Middle frontal gyrus (tissue), 1 donor: ENCODE measurements around the gene FPR2.
"Not testable (repeated sequence)": the region's sequence is repeated elsewhere in the genome, so short reads cannot be mapped to it uniquely, and the experiment has no call there.

Experiments
- DNase-seq: peaks from one replicate; pipeline ENCODE4 v3.0.0-alpha.2; 2015; ENCODE audit warnings: low spot score; ENCODE audit errors: extremely low spot score

The FPR2 gene, protein sequence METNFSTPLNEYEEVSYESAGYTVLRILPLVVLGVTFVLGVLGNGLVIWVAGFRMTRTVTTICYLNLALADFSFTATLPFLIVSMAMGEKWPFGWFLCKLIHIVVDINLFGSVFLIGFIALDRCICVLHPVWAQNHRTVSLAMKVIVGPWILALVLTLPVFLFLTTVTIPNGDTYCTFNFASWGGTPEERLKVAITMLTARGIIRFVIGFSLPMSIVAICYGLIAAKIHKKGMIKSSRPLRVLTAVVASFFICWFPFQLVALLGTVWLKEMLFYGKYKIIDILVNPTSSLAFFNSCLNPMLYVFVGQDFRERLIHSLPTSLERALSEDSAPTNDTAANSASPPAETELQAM

DNA sequence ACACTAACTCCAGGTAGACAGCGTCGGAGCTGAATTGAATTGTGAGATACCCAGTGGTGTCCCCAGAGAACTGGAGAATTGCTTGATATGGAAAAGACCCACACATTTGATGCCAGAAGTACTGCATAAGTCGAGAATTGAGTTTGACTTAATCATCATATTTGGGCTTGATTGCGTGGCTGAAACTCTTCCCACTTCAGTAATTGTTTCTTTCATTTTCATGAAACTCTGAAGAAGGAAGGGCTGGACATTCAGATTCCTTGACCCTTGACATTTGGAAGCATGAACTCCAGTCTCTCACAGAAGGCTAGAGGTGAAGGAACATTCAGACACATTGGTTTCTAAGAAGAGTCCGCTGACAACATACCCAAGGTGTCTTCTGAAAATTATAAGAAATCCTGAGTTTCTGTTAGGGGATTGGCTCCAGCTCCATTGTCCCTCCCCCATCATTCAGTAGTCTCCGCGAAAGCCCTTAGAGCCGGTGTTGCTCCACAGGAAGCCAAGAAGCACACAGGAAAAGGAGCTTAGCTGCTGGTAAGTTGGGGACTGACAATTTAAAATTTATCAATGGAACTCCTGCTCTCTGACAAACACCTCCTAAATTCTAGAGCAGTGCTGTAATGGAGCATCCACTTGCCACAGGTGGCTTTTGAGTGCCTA is at the start of gene FPR2:
TSS of gene FPR2 (plus strand) at position 484 of the 660 bp plus-strand sequence. CDS start 7,479 bp downstream, outside the sequence.
- DNase-seq: no peak

- no peak for DNase-seq
These were observed 49.3 kb upstream of the FPR2 start for GRCh38 chr19:51711702-51712101.

- DNase-seq: no peak
These were observed 48.4 kb upstream of the FPR2 start for GRCh38 chr19:51712461-51713081.

- DNase-seq: no peak
These were observed 47.4 kb upstream of the FPR2 start for GRCh38 chr19:51713319-51714285.

DNA sequence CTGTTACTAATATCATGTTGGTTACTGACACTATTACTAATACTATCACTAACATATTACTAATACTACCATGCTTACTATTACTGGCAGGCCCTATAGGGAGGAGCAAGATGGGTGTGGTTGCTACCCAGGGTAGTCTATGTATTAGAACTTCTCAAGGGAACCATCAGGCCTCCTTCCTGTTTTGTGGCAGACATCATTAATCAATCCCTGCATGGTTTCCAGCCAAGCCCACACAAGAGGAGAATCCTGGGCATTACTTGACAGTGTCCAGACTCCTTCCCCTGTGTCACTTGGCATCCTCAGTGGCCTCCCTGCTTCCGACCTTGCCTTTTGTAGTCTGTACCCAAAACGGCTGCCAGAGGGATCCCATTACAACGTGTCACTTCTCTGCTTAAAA is 46.1 kb upstream of the FPR2 start:
- no peak for DNase-seq

DNA sequence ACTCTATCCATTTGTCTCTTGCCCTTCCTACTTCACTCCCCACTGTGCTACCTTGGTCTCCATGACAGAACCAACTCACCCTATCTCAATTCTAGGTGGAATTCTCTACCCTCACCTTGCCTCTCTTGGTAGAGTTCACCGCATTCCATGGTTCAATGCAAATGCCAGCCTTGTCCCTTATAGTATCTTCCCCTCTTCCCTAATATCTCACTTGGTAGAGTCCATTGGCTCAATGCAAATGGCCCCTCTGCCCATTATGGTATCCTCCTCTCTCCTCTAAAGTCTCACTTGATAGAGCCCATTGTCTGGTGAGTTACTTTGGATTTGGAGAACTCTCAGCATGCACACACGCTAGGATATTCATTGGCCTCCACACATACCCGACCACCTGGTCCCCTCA is 45.1 kb upstream of the FPR2 start:
- no peak for DNase-seq

- no peak for DNase-seq
These were observed 44.1 kb upstream of the FPR2 start for GRCh38 chr19:51716925-51717324.

GRCh38 chr19:51719251-51719988 is 41.6 kb upstream of the FPR2 start:
- DNase-seq: no peak

GRCh38 chr19:51721905-51722304 is 39.1 kb upstream of the FPR2 start:
- no peak for DNase-seq

GRCh38 chr19:51722492-51722891 is 38.5 kb upstream of the FPR2 start:
- DNase-seq: no peak

DNA sequence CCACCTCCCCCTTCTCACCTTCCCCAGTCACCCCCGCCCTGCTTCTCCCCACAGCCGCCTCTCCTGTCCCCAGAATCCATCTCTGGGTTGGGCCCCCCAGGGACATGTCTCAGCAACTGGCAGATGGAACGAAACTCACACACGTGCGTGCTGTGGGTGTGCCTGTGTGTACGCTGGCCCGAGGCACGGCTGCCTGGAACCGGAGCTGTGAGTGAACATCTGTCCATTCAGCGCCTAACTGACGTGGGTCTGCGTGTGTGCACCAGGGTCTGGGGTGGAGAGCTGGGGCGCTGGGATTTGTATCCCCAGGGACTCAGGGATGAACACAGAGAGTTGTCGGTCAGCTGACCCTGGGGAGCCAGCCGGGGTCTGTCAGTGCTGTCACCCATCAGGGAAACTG is 36.4 kb upstream of the FPR2 start:
- DNase-seq: no peak

GRCh38 chr19:51726049-51726448 is 34.9 kb upstream of the FPR2 start:
- DNase-seq: peak; percentile 16

GRCh38 chr19:51727349-51727880 is 33.6 kb upstream of the FPR2 start:
- no peak for DNase-seq

- no peak for DNase-seq
These were observed 31.2 kb upstream of the FPR2 start for GRCh38 chr19:51729781-51730180.

GRCh38 chr19:51733742-51734522 is 27.0 kb upstream of the FPR2 start:
- no peak for DNase-seq

DNA sequence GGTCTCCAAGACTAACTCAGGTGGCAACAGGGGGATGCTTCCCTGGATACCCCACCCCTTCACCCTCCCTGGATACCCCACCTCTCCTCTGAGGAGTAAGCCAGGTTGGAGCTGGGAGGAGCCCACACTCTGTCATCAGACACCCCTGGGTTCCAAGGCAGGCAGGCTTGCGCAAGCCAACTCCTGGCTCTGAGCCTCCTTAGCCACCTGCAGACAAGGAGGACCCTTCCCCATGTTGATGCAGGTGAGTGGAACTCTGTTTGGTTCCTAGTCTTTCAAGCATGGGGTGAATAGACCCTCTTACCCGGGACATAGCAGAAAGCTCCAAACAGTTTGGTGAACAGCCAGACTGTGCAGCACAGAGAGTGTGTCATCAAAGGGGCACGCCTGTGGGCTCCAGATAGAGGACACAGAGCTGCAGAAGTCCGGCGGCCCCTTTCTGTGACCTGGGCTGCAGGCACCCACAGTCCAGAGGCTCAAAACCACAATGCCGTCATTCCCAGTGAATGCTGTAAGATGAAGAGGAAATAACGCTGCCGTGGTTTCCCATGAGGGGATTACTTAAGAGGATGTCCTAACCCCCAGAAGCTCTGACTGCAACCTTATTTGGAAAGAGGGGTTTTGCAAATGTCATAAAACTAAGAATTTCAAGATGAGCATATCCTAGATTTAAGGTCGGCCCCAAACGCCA is 25.1 kb upstream of the FPR2 start:
- DNase-seq: no peak

- no peak for DNase-seq
These were observed 23.6 kb upstream of the FPR2 start for GRCh38 chr19:51737389-51737788.

DNA sequence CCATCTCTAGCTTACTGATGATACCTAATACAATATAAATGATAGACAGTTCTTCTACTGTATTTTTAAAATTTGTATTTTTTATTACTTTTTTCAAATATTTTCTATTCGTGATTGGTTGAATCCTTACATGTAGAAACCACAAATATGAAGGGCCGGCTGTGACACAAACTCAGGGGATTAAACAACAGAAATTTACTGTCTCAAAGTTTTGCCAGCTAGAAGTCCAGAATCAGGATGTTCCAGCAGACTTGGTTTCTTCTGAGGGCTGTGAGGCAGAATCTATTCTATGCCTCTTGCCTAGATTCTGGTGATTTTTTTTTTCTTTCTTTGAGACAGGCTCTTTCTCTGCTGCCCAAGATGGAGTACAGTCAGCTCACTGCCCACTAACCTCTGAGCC is 23.1 kb upstream of the FPR2 start:
- DNase-seq: no peak

GRCh38 chr19:51738523-51738922 is 22.5 kb upstream of the FPR2 start:
- not testable (repeated sequence) for DNase-seq
